ENCODE data around the gene KCNQ1.

KCNQ1 gene

DNA sequence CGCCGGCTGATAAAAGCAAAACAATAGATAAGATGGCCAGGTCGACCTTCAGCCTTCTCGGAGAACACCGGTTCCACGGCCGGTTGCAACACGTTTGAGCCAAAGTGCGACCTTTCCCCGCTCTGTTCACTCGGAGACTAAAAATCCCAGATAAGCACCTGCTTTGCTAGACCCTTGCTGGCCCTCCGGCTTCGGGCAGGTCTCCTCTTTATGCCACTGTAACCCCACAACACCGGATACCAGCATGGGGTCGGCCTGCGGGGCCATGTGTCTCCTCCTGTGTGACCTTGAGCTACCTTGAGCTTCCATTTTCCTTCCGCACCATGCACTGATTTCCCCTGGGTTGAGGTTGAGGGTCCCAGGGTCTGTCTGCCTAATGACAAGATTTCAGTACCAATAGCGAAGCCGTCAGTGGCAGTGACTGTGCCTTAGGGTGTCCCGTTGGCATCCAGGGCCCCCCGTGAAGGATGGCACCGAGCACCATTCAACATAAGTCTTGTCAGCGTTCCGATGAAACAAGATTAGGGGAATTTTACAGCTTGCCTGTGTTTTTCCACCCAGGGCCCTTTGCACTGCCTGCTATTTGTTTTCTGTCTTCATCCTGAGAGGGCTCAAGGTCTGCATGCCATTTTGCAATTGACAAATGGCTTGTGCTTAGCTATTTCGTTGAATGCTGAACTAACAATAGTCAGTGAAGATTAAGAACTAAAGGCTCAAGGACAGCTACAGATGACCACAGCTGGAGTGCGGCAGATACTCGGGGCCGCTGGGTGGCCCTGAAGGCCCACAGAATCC is 118.6 kb downstream of the KCNQ1 start:
- no peak for TF ChIP-seq CTCF (IDR thresholded peaks at IDR 0.05; ENCODE audit: low read depth, low read length, missing control alignments)
- no peak for DNase-seq (ENCODE audit: low read depth)
- no peak overlapping the region for H3K4me3 ChIP-seq (ENCODE audit: low read depth, low read length)
- in situ Hi-C loops (cut with HindIII; ENCODE audit: low sequenced_read_pairs): no loop called here

- in situ Hi-C loops (cut with HindIII; ENCODE audit: low sequenced_read_pairs): no loop called here
- no peak for TF ChIP-seq CTCF (IDR thresholded peaks at IDR 0.05; ENCODE audit: low read depth, low read length, missing control alignments)
- H3K4me3 ChIP-seq (ENCODE audit: low read depth, low read length): no peak overlapping the region
- DNase-seq (ENCODE audit: low read depth): no peak
These were observed 119.3 kb downstream of the KCNQ1 start for GRCh38 chr11:2564008-2564530.

DNA sequence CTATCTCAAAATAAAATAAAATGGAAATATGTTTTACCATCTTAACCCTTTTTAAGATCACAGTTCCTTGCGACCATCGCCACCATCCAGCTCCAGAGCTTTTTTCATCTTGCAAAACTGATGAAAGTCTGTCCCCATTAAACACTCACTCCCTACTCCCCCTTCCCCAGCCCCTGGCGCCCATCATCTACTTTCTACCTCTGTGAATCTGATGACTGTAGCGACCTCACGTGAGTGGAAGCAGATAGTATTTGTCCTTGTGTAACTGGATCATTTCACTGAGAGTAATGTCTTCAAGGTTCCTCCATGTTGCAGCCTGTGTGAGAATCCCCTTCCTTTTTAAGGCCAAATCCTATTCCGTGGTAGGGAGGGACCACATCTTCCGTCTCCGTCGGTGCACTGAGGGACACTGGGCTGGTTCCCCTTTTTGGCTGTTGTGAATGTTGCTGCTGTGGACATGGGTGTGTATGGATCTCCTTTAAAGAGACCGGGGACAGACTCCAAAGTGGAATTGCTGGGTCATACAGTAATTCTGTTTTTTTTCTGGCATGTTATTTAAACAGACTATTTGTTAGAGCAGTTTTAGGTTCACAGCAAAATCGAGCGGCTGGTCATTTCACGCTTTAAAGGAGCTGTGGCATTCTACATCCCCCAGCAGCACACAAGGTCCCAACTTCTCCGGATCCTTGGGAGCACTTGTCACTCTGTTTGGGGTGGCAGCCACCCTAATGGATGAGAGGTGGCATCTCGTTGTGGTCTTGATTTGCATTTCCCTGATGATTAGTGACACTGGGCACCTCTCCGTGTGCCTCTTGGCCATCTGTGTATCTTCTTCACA is 120.0 kb downstream of the KCNQ1 start:
- DNase-seq (ENCODE audit: low read depth): no peak
- no peak for TF ChIP-seq CTCF (IDR thresholded peaks at IDR 0.05; ENCODE audit: low read depth, low read length, missing control alignments)
- H3K4me3 ChIP-seq (ENCODE audit: low read depth, low read length): no peak overlapping the region
- in situ Hi-C loops (cut with HindIII; ENCODE audit: low sequenced_read_pairs): no loop called here

GRCh38 chr11:2565447-2566222 is 120.8 kb downstream of the KCNQ1 start:
- TF ChIP-seq CTCF (IDR thresholded peaks at IDR 0.05; ENCODE audit: low read depth, low read length, missing control alignments): no peak
- in situ Hi-C loops (cut with HindIII; ENCODE audit: low sequenced_read_pairs): no loop called here
- no peak for DNase-seq (ENCODE audit: low read depth)
- no peak overlapping the region for H3K4me3 ChIP-seq (ENCODE audit: low read depth, low read length)

GRCh38 chr11:2566223-2567025 is 121.6 kb downstream of the KCNQ1 start:
- H3K4me3 ChIP-seq (ENCODE audit: low read depth, low read length): no peak overlapping the region
- TF ChIP-seq CTCF (IDR thresholded peaks at IDR 0.05; ENCODE audit: low read depth, low read length, missing control alignments): no peak
- no peak for DNase-seq (ENCODE audit: low read depth)
- in situ Hi-C loops (cut with HindIII; ENCODE audit: low sequenced_read_pairs): no loop called here

All from astrocyte of the cerebellum (primary cell).